Prostate gland (tissue), 2 donors: ENCODE measurements around the gene ARCN1. TPM values are rescaled to one million over a fixed set of nuclear protein-coding genes. Genes with fewer than 3 reads are reported as not detected.

ENCODE experiments used
- DNase-seq: peaks from one replicate; pipeline ENCODE4 v3.0.0-alpha.2; 2019; ENCODE audit warnings: low spot score
- H3K27ac ChIP-seq, 2 donors: fragments of 200-600 bp; sonication (generic); 2 replicates each; pipeline ENCODE4 v1.5.1; 2017 to 2019
- H3K27me3 ChIP-seq: fragments of 200-600 bp; sonication (generic); replicated peaks from 2 replicates; pipeline ENCODE4 v1.5.1; 2019; ENCODE audit not compliant: insufficient read depth
- H3K36me3 ChIP-seq, 2 donors: fragments of 200-600 bp; sonication (generic); 1 replicate in 1 of 2; 2 replicates in 1 of 2; pipeline versions ENCODE4 v1.5.1 to v1.8.1; 2017 to 2019
- H3K4me1 ChIP-seq: fragments of 200-600 bp; sonication (generic); replicated peaks from 2 replicates; pipeline ENCODE4 v1.5.1; 2019
- H3K4me3 ChIP-seq, 2 donors: fragments of 200-600 bp; sonication (generic); 2 replicates each; pipeline ENCODE4 v1.5.1; 2017 to 2019
- H3K9me3 ChIP-seq: fragments of 200-600 bp; sonication (generic); 2 replicates; pipeline ENCODE4 v1.5.1; 2017
- POLR2A ChIP-seq: fragments of 450-650 bp; IDR thresholded peaks from one replicate; pipeline ENCODE4 v1.6.1; 2016; ENCODE audit warnings: antibody characterized with exemption, mild to moderate bottlenecking
- POLR2AphosphoS5 ChIP-seq: sonication (generic); formaldehyde crosslinking; IDR thresholded peaks from one replicate; pipeline ENCODE4 v1.6.1; 2017; ENCODE audit warnings: antibody characterized with exemption
- WGBS: methylation state at CpG from one replicate; pipeline ENCODE4 v1.1.5; 2018; 5-methylcytosine and 5-hydroxymethylcytosine counted together
- intact Hi-C: fragments of 100-400 bp; cut with DNase I; formaldehyde crosslinking; loops from one replicate; pipeline ENCODE4 v1.14.2; 2022
- total RNA-seq, 2 donors: library from RNA; depleted of rRNA; stranded (reverse); fragments of >200 nt; gene quantifications; one replicate each; pipeline ENCODE4 v1.1.0, GENCODE V29; 2016
- TF ChIP-seq, protein P1 (sequence below), 4 experiments: fragments of 200-600 bp in 2 of 4; fragments of 450-650 bp in 2 of 4; sonication (generic) in 2 of 4; IDR thresholded peaks; 1 replicate in 3 of 4; 2 replicates in 1 of 4; pipeline ENCODE4 v1.5.1; 2016 to 2019; ENCODE audit warnings: antibody characterized with exemption in 4 of 4, mild to moderate bottlenecking in 2 of 4, moderate library complexity in 2 of 4

Gene ARCN1
- total RNA-seq, 2 donors from 2014 or later, result 108 to 132 TPM

DNA sequence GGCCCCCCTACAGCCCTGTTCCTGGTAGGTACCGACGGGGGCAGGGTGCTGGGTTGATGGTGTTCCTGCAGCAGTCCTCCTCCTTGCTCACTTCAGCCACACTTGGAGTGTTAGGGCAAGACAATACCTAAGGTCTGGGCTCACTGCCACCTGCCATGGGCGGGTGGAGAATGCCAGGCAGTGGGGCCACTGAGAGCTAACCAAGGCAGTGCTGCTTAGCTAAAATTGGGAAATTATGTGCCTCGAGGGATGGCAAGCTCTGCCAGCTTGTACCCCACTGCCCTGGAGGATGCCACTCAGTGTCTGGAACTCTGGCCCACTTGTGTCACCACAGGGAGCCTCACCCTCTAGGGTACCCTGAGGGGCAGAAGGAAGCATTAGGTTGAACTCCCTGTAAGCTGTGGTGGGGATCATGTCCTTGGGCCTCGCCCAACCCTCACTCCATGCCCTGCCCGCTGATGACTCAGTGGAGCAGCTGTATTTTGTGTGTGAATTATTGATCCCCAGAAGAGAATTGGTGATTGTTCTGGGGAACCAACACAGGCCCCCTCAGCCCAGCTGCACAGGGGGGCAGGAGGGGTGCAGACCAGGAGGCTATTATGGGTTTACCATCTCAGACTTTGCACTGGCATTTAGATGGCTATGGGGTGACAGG, 53.0 kb downstream of the ARCN1 start:
- TF ChIP-seq, protein P1, sequence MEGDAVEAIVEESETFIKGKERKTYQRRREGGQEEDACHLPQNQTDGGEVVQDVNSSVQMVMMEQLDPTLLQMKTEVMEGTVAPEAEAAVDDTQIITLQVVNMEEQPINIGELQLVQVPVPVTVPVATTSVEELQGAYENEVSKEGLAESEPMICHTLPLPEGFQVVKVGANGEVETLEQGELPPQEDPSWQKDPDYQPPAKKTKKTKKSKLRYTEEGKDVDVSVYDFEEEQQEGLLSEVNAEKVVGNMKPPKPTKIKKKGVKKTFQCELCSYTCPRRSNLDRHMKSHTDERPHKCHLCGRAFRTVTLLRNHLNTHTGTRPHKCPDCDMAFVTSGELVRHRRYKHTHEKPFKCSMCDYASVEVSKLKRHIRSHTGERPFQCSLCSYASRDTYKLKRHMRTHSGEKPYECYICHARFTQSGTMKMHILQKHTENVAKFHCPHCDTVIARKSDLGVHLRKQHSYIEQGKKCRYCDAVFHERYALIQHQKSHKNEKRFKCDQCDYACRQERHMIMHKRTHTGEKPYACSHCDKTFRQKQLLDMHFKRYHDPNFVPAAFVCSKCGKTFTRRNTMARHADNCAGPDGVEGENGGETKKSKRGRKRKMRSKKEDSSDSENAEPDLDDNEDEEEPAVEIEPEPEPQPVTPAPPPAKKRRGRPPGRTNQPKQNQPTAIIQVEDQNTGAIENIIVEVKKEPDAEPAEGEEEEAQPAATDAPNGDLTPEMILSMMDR (IDR thresholded peaks at IDR 0.05), result no peak
- TF ChIP-seq POLR2A (no peak), POLR2AphosphoS5 (no peak)
- no peak for DNase-seq
- 46% methylated on average over 6 of the region's 6 CpGs for WGBS
- no peaks in the 10 kb centered on the region for H3K36me3 ChIP-seq
- peaks cover 17% of the 10 kb centered on the region for H3K4me1 ChIP-seq
- no peak overlapping the region for H3K27ac ChIP-seq
- H3K27me3 ChIP-seq, result no peaks in the 10 kb centered on the region
- H3K9me3 ChIP-seq, result no peaks in the 10 kb centered on the region
- no peak overlapping the region for H3K4me3 ChIP-seq
- intact Hi-C loops, result no loop called here

GRCh38 chr11:118625976-118626375, 53.8 kb downstream of the ARCN1 start:
- no peak overlapping the region for H3K4me3 ChIP-seq
- no peak overlapping the region for H3K27ac ChIP-seq
- intact Hi-C loops, result no loop called here
- DNase-seq, result no peak
- TF ChIP-seq, protein P1 (IDR thresholded peaks at IDR 0.05), result no peak
- TF ChIP-seq POLR2AphosphoS5, result no peak
- H3K27me3 ChIP-seq, result no peaks in the 10 kb centered on the region
- peaks cover 8% of the 10 kb centered on the region for H3K4me1 ChIP-seq
- H3K9me3 ChIP-seq, result no peaks in the 10 kb centered on the region
- WGBS, result 83% methylated on average over 2 of the region's 2 CpGs
- H3K36me3 ChIP-seq, result no peaks in the 10 kb centered on the region

DNA sequence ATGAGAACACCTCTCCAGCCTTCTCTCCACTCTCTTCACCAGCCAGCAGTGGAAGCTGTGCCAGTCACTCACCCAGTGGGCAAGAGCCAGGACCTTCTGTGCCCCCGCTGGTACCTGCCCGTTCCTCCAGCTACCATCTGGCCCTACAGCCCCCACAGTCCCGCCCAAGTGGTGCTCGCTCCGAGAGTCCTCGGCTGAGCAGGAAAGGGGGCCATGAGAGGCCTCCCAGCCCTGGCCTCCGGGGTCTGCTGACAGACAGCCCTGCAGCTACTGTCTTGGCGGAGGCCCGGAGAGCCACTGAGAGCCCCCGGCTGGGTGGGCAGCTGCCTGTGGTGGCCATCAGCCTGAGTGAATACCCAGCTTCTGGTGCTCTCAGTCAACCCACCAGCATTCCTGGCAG, 55.4 kb downstream of the ARCN1 start:
- WGBS, result 89% methylated on average over 10 of the region's 10 CpGs
- H3K27me3 ChIP-seq, result no peaks in the 10 kb centered on the region
- no peaks in the 10 kb centered on the region for H3K9me3 ChIP-seq
- H3K4me3 ChIP-seq, result no peak overlapping the region
- no peaks in the 10 kb centered on the region for H3K36me3 ChIP-seq
- TF ChIP-seq POLR2A, result no peak
- TF ChIP-seq, protein P1 (IDR thresholded peaks at IDR 0.05), result no peak
- H3K4me1 ChIP-seq, result peaks cover 1% of the 10 kb centered on the region
- DNase-seq, result no peak
- H3K27ac ChIP-seq, result no peak overlapping the region
- intact Hi-C loops, result no loop called here

DNA sequence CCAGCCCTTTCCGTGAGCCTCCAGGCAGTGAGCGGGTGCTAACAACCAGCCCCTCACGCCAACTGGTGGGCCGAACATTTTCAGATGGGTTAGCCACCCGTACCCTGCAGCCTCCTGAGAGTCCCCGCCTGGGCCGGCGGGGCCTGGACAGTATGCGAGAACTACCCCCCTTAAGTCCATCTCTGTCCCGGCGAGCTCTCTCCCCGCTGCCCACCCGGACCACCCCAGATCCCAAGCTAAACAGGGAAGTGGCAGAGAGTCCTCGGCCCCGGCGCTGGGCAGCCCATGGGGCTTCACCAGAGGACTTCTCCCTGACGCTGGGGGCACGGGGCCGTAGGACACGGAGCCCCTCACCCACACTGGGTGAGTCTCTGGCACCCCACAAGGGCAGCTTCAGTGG, 55.8 kb downstream of the ARCN1 start:
- Histone ChIP-seq H3K27me3 (no peaks in the 10 kb centered on the region), H3K27ac (no peak overlapping the region), H3K4me3 (no peak overlapping the region), H3K36me3 (no peaks in the 10 kb centered on the region), H3K9me3 (no peaks in the 10 kb centered on the region), H3K4me1 (no peaks in the 10 kb centered on the region)
- intact Hi-C loops, result no loop called here
- TF ChIP-seq, protein P1 (IDR thresholded peaks at IDR 0.05), result no peak
- no peak for TF ChIP-seq POLR2A
- no peak for TF ChIP-seq POLR2AphosphoS5
- WGBS, result 91% methylated on average over 20 of the region's 20 CpGs
- no peak for DNase-seq

DNA sequence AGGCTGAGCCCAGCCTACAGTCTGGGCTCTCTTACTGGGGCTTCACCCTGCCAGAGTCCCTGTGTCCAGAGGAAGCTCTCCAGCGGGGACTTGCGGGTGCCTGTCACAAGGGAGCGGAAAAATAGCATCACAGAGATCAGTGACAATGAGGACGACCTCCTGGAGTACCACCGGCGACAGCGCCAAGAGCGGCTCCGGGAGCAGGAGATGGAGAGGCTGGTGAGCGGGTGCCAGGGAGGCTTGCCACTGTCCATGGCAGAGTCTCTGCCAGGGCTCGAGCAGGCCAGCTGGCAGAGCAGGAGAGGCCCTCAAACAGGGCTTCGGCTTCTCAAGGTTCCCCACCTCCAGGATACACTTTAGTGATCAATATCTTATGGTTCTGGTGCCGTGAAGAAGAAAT, 56.2 kb downstream of the ARCN1 start:
- 47% methylated on average over 13 of the region's 13 CpGs for WGBS
- no peak for DNase-seq
- intact Hi-C loops, result no loop called here
- H3K9me3 ChIP-seq, result no peaks in the 10 kb centered on the region
- H3K27ac ChIP-seq, result no peak overlapping the region
- H3K4me1 ChIP-seq, result no peaks in the 10 kb centered on the region
- no peaks in the 10 kb centered on the region for H3K27me3 ChIP-seq
- no peak overlapping the region for H3K4me3 ChIP-seq
- no peaks in the 10 kb centered on the region for H3K36me3 ChIP-seq
- TF ChIP-seq, protein P1 (IDR thresholded peaks at IDR 0.05), result no peak
- TF ChIP-seq POLR2AphosphoS5, result no peak
- TF ChIP-seq POLR2A, result no peak
